DND-41 (cell line): Measurements from ENCODE around the gene DNAI4.

Experiments
- EZH2 ChIP-seq: IDR thresholded peaks from 3 replicates; pipeline ENCODE4 v1.6.1; 2012; ENCODE audit warnings: borderline replicate concordance, low read depth, mild to moderate bottlenecking, moderate library complexity, low read length, inconsistent platforms; ENCODE audit not compliant: severe bottlenecking
- TF ChIP-seq, protein P1 (sequence below): IDR thresholded peaks from 2 replicates; pipeline ENCODE4 v1.5.1; 2012; ENCODE audit warnings: borderline replicate concordance, low read length, moderate library complexity, mild to moderate bottlenecking; ENCODE audit not compliant: poor library complexity, severe bottlenecking; ENCODE audit errors: extremely low read depth

DNA sequence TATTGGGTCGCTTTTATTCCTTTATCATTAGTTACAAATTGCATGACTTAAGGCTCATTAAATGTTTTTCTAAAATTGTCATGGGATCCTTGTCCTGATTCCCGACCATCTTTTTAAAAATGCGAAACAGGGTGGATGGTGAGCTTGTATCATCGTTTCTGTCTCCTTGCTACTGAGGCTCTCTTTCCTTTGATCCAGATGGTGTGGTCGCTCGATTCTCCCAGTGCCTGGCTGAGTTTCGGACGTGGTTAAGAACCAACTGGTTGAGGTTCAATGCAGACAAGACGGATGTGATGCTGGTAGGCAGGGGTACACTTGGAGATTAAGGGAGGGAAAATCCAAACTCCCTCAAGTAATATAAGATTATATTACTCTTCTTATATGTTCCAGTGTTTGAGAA is 1.3 kb upstream of the DNAI4 start:
- TF ChIP-seq, protein P1, sequence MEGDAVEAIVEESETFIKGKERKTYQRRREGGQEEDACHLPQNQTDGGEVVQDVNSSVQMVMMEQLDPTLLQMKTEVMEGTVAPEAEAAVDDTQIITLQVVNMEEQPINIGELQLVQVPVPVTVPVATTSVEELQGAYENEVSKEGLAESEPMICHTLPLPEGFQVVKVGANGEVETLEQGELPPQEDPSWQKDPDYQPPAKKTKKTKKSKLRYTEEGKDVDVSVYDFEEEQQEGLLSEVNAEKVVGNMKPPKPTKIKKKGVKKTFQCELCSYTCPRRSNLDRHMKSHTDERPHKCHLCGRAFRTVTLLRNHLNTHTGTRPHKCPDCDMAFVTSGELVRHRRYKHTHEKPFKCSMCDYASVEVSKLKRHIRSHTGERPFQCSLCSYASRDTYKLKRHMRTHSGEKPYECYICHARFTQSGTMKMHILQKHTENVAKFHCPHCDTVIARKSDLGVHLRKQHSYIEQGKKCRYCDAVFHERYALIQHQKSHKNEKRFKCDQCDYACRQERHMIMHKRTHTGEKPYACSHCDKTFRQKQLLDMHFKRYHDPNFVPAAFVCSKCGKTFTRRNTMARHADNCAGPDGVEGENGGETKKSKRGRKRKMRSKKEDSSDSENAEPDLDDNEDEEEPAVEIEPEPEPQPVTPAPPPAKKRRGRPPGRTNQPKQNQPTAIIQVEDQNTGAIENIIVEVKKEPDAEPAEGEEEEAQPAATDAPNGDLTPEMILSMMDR: no peak
- no peak for TF ChIP-seq EZH2
